ENCODE results near the gene SYPL1.

DNA sequence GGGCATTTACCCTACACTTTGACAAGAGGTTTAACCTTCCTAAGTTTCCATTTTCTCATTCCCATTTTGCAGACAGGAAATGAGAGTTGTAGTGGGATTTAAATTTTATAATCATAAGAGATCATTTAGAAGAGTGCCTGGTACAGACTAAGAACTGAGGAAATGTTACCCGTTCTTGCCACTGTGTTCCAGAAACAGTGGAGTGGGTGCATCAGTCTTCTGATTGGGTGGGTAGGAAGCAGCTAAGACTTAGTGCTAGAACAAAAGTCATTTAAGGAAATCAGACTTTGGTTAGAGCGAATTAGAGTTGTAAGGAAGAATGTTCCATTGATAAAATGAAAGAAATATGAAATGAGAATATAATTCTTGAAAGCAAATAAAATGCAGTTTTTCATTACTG is 8.4 kb upstream of the SYPL1 start:
- TF ChIP-seq POLR2A (IDR thresholded peaks at IDR 0.05): no peak
- TF ChIP-seq, protein P1, sequence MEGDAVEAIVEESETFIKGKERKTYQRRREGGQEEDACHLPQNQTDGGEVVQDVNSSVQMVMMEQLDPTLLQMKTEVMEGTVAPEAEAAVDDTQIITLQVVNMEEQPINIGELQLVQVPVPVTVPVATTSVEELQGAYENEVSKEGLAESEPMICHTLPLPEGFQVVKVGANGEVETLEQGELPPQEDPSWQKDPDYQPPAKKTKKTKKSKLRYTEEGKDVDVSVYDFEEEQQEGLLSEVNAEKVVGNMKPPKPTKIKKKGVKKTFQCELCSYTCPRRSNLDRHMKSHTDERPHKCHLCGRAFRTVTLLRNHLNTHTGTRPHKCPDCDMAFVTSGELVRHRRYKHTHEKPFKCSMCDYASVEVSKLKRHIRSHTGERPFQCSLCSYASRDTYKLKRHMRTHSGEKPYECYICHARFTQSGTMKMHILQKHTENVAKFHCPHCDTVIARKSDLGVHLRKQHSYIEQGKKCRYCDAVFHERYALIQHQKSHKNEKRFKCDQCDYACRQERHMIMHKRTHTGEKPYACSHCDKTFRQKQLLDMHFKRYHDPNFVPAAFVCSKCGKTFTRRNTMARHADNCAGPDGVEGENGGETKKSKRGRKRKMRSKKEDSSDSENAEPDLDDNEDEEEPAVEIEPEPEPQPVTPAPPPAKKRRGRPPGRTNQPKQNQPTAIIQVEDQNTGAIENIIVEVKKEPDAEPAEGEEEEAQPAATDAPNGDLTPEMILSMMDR (IDR thresholded peaks at IDR 0.05): no peak
